K562 (cell line): ENCODE data around the gene ADRB2. TPM values are rescaled to one million over a fixed set of nuclear protein-coding genes. Genes with fewer than 3 reads are reported as not detected.

Experiments
- ATAC-seq: fragments of 200-7000 bp; cut with Tn5 transposase; 3 replicates; pipeline ENCODE4 v1.9.1; 2020; ENCODE audit warnings: moderate library complexity
- BruUV-seq: library from RNA; stranded (reverse); fragments of 400-500 nt; replicated peaks from 2 replicates; lab custom pipeline; 2021; lab: Mats Ljungman, UMichigan
- CTCF ChIA-PET: fragments of 300-600 bp; formaldehyde crosslinking; extraction: SDS; loops from one replicate; lab custom pipeline; 2021; ENCODE audit warnings: low intra/inter-chr PET ratio; lab: Yijun Ruan, JAX
- POLR2A ChIA-PET: fragments of 300-600, 350-650 bp; sonication (Branson Sonifier 250); formaldehyde crosslinking; extraction: SDS; loops from one replicate; lab custom pipeline; 2021; ENCODE audit warnings: antibody characterized with exemption, inconsistent platforms; lab: Yijun Ruan, JAX
- DNase-seq, 4 experiments: peaks; one replicate each; pipeline versions ENCODE4 v3.0.0 to v3.0.0-alpha.2; 2011 to 2018; ENCODE audit warnings: low spot score in 3 of 4, mixed read lengths in 3 of 4; ENCODE audit errors: extremely low read depth in 1 of 4
- FAIRE-seq: peaks from 2 replicates; lab custom pipeline; 2011; peaks lifted over from hg19 to GRCh38; lab: Jason Lieb, UNC
- H2AFZ ChIP-seq: 2 replicates; pipeline ENCODE4 v1.6.0; 2011; ENCODE audit warnings: low read depth, low read length, control low read depth, inconsistent platforms
- H3K27ac ChIP-seq: fragments of 200-600 bp; 3 replicates; pipeline ENCODE4 v1.8.0; 2011; ENCODE audit warnings: low read depth, mild to moderate bottlenecking, control low read depth, inconsistent platforms, low read length, moderate library complexity, mixed read lengths; ENCODE audit errors: extremely low read depth
- H3K27me3 ChIP-seq, 2 experiments: fragments of 300-600 bp in 1 of 2; 2 replicates in 1 of 2; 3 replicates in 1 of 2; pipeline versions ENCODE4 v1.6.0 to v1.8.0; 2011; ENCODE audit warnings: inconsistent platforms in 2 of 2, low read length in 2 of 2, mild to moderate bottlenecking in 1 of 2, mixed read lengths in 1 of 2, moderate library complexity in 1 of 2; ENCODE audit not compliant: control insufficient read depth in 2 of 2, insufficient read depth in 2 of 2
- H3K36me3 ChIP-seq: fragments of 300-600 bp; 3 replicates; pipeline ENCODE4 v1.8.0; 2011; ENCODE audit warnings: mild to moderate bottlenecking, low read length, inconsistent platforms; ENCODE audit not compliant: control insufficient read depth, insufficient read depth
- H3K4me1 ChIP-seq, 2 experiments: fragments of 200-600 bp in 1 of 2; replicated peaks in 1 of 2; 2 replicates in 1 of 2; 3 replicates in 1 of 2; pipeline versions ENCODE4 v1.5.1 to v1.8.0; 2011; ENCODE audit warnings: inconsistent platforms in 2 of 2, low read length in 2 of 2, mild to moderate bottlenecking in 1 of 2, mixed read lengths in 1 of 2, moderate library complexity in 1 of 2; ENCODE audit not compliant: control insufficient read depth in 2 of 2, insufficient read depth in 2 of 2
- H3K4me2 ChIP-seq: 2 replicates; pipeline ENCODE4 v1.6.1; 2011; ENCODE audit warnings: low read length, control low read depth, inconsistent platforms, mixed read lengths; ENCODE audit not compliant: insufficient read depth
- H3K4me3 ChIP-seq: fragments of 200-600 bp; sonication (generic), shearing (Covaris generic); 2 replicates; pipeline ENCODE4 v1.5.1; 2016; ENCODE audit warnings: control low read depth, inconsistent platforms
- H3K79me2 ChIP-seq: fragments of 200-600 bp; 3 replicates; pipeline ENCODE4 v1.8.0; 2011; ENCODE audit warnings: low read length, inconsistent platforms; ENCODE audit not compliant: control insufficient read depth, insufficient read depth
- H3K9ac ChIP-seq, 2 experiments: 2 replicates each; pipeline versions ENCODE4 v1.6.0 to v1.6.1; 2011; ENCODE audit warnings: low read depth in 2 of 2, low read length in 2 of 2, control low read depth in 1 of 2, inconsistent platforms in 1 of 2, mild to moderate bottlenecking in 1 of 2, mixed read lengths in 1 of 2; ENCODE audit not compliant: insufficient read depth in 1 of 2
- H3K9me1 ChIP-seq: one replicate; pipeline ENCODE4 v1.6.0; 2011; ENCODE audit warnings: inconsistent platforms, mild to moderate bottlenecking, low read length, moderate library complexity; ENCODE audit not compliant: control insufficient read depth, insufficient read depth
- H3K9me3 ChIP-seq: replicated peaks from 2 replicates; pipeline ENCODE4 v1.5.1; 2011; ENCODE audit warnings: low read depth, low read length, inconsistent platforms; ENCODE audit not compliant: control insufficient read depth, insufficient read depth
- H4K20me1 ChIP-seq: replicated peaks from 2 replicates; pipeline ENCODE4 v1.6.1; 2011; ENCODE audit warnings: low read length, inconsistent platforms, mixed read lengths; ENCODE audit not compliant: control insufficient read depth, insufficient read depth
- MYBL2 ChIP-seq, 2 experiments: fragments of 450-650 bp in 1 of 2; sonication (generic) in 1 of 2; formaldehyde crosslinking in 1 of 2; IDR thresholded peaks; 2 replicates each; pipeline versions ENCODE4 v1.6.1 to v1.8.1; 2017 to 2022; ENCODE audit warnings: borderline replicate concordance in 1 of 2, inconsistent platforms in 1 of 2, low read depth in 1 of 2, mild to moderate bottlenecking in 1 of 2, missing genetic modification reagents in 1 of 2, moderate library complexity in 1 of 2
- WGBS: fragments of 100-300 bp; shearing (Covaris generic); methylation state at CpG from one replicate; pipeline ENCODE4 v1.1.6; 2016; ENCODE audit warnings: low coverage, mixed read lengths; ENCODE audit not compliant: insufficient coverage; ENCODE audit errors: missing lambda C conversion rate; 5-methylcytosine and 5-hydroxymethylcytosine counted together
- in situ Hi-C: fragments of 300-500 bp; cut with MboI; formaldehyde crosslinking; loops from 4 replicates; pipeline ENCODE4 v1.15.0; 2018; ENCODE audit warnings: inconsistent platforms, mixed read lengths
- intact Hi-C: fragments of 100-400 bp; cut with micrococcal nuclease; formaldehyde crosslinking; loops from 2 replicates; pipeline ENCODE4 v1.14.2; 2022
- polyA plus RNA-seq, 8 experiments: library from polyadenylated mRNA; depleted of rRNA in 4 of 8; stranded (reverse) in 5 of 8; unstranded in 3 of 8; fragments of >200 nt; fragmentation: Nextera tagmentation in 2 of 8; fragmentation: Illumina TruSeq in 1 of 8; extraction: Ambion mirVana in 2 of 8; extraction: Trizol in 1 of 8; gene quantifications; 2 replicates each; pipeline versions ENCODE4 v1.2.1 to v1.2.3, GENCODE V29; 2011 to 2014; ENCODE audit warnings: inconsistent platforms in 1 of 8, missing spikeins in 1 of 8
- total RNA-seq, 7 experiments: library from RNA; depleted of rRNA in 6 of 7; stranded (reverse); fragments of >200 nt in 6 of 7; fragmentation: Illumina TruSeq in 2 of 7; extraction: Trizol in 2 of 7; gene quantifications; 2 replicates each; pipeline versions ENCODE4 v1.2.1 to v1.2.3, GENCODE V29; 2011 to 2021; ENCODE audit warnings: low replicate concordance in 1 of 7
- TF ChIP-seq, protein P1 (sequence below): IDR thresholded peaks from 2 replicates; pipeline ENCODE4 v1.6.1; 2016; ENCODE audit warnings: missing genetic modification characterization, missing compliant biosample characterization
- TF ChIP-seq, protein P2 (sequence below): sonication (generic); formaldehyde crosslinking; IDR thresholded peaks from 2 replicates; pipeline ENCODE4 v1.8.0; 2022; ENCODE audit warnings: mild to moderate bottlenecking, missing genetic modification reagents

ADRB2 gene
- total and polyA plus RNA-seq, 9 of the 15 experiments (the other 6 are each of a cell fraction or from before 2014, with no cell fraction given) = 0.01 to 0.18 (median 0.04) TPM; not detected in 2

DNA sequence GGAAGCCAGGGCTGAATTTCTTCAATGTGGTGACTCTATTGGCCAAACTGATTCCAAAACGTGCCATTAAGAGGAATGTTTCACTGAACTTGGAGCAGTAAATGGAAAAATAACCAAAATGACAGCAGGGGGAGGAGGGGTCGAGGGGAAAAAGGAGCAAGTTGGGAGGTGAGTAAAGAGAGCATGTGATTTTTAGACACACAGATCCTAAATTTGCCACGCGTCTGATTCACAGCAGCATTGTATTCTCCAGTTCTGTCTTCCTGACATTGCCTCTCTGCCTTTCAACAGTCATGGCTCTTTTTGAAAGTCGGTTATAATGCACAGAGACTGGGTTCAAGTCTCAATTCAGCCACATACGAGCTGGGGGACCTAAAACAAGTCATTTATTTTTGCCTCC lies 22.0 kb upstream of the ADRB2 start:
- POLR2A ChIA-PET = interaction anchor here (0.8 kb wide), 1 partner anchor 10 kb away, joined by 3 read pairs; no protein-coding TSS in a partner anchor
- H3K4me2 ChIP-seq = no peak overlapping the region
- CTCF ChIA-PET = no interaction called here
- peaks cover 25 to 65% of the 10 kb centered on the region in 2 experiments for H3K4me1 ChIP-seq
- 58% methylated on average over 6 of the region's 6 CpGs for WGBS
- no peak for DNase-seq
- TF ChIP-seq MYBL2 (IDR thresholded peaks at IDR 0.05; ENCODE audit: low read depth) (no peak), MYBL2 (CRISPR knock-in tag; IDR thresholded peaks at IDR 0.05; ENCODE audit: borderline replicate concordance) (no peak)
- TF ChIP-seq, protein P1, sequence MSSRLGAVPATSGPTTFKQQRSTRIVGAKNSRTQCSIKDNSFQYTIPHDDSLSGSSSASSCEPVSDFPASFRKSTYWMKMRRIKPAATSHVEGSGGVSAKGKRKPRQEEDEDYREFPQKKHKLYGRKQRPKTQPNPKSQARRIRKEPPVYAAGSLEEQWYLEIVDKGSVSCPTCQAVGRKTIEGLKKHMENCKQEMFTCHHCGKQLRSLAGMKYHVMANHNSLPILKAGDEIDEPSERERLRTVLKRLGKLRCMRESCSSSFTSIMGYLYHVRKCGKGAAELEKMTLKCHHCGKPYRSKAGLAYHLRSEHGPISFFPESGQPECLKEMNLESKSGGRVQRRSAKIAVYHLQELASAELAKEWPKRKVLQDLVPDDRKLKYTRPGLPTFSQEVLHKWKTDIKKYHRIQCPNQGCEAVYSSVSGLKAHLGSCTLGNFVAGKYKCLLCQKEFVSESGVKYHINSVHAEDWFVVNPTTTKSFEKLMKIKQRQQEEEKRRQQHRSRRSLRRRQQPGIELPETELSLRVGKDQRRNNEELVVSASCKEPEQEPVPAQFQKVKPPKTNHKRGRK = 0 out of 2 replicates have a peak, but pooled peaks have one; percentile 24
- TF ChIP-seq, protein P2, sequence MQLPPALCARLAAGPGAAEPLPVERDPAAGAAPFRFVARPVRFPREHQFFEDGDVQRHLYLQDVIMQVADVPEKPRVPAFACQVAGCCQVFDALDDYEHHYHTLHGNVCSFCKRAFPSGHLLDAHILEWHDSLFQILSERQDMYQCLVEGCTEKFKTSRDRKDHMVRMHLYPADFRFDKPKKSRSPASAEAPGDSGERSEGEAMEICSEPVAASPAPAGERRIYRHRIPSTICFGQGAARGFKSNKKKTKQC (CRISPR knock-in tag) = no peak
- TF ChIP-seq, all 486 proteins: peak for 1
- H3K4me3 ChIP-seq = no peak overlapping the region
- no peak for FAIRE-seq
- BruUV-seq = no TSS peak
- H3K36me3 ChIP-seq = no peaks in the 10 kb centered on the region
- intact Hi-C loops (no loop called here), in situ Hi-C loops (no loop called here)
- H4K20me1 ChIP-seq = no peaks in the 10 kb centered on the region
- H3K9me1 ChIP-seq = no peaks in the 10 kb centered on the region
- H3K79me2 ChIP-seq = no peaks in the 10 kb centered on the region
- peak overlapping the region; percentile 29 for H2AFZ ChIP-seq
- ATAC-seq = no peak
- no peaks in the 10 kb centered on the region for H3K27me3 ChIP-seq
- H3K27ac ChIP-seq = no peak overlapping the region; the same call in 2 of the 3 replicates
- H3K9ac ChIP-seq = no peak overlapping the region
- H3K9me3 ChIP-seq = no peaks in the 10 kb centered on the region
